Kidney (tissue), 14 donors: ENCODE measurements around the gene ACO2. TPM values are rescaled to one million over a fixed set of nuclear protein-coding genes. Genes with fewer than 3 reads are reported as not detected.

Experiments used
- DNase-seq, 5 donors: peaks; one replicate each; pipeline ENCODE4 v3.0.0-alpha.2; 2013 to 2020
- FAIRE-seq: peaks from 2 replicates; lab custom pipeline; 2012; peaks lifted over from hg19 to GRCh38; lab: Jason Lieb, UNC
- H3K27ac ChIP-seq, 2 donors: one replicate each; pipeline ENCODE4 v1.7.0; 2013; ENCODE audit warnings: low read depth in 2 of 2, low read length in 2 of 2, inconsistent platforms in 1 of 2
- H3K27me3 ChIP-seq: one replicate; pipeline ENCODE4 v1.7.1; 2013; ENCODE audit warnings: low read length, inconsistent platforms; ENCODE audit not compliant: control insufficient read depth, insufficient read depth
- H3K36me3 ChIP-seq, 3 donors: one replicate each; pipeline versions ENCODE4 v1.7.0 to v1.7.1; 2013; ENCODE audit warnings: low read length in 3 of 3, control low read depth in 1 of 3, inconsistent platforms in 1 of 3; ENCODE audit not compliant: insufficient read depth in 3 of 3, control insufficient read depth in 2 of 3
- H3K4me1 ChIP-seq, 3 donors: one replicate each; pipeline versions ENCODE4 v1.7.0 to v1.7.1; 2013; ENCODE audit warnings: low read length in 3 of 3, inconsistent platforms in 1 of 3, low read depth in 1 of 3; ENCODE audit not compliant: control insufficient read depth in 2 of 3, insufficient read depth in 2 of 3
- H3K4me3 ChIP-seq, 3 donors: one replicate each; pipeline versions ENCODE4 v1.7.0 to v1.8.1; 2013; ENCODE audit warnings: low read length in 3 of 3, control low read depth in 1 of 3, inconsistent platforms in 1 of 3
- H3K9ac ChIP-seq, 3 donors: one replicate each; pipeline versions ENCODE4 v1.7.0 to v1.7.1; 2013; ENCODE audit warnings: low read length in 3 of 3, control low read depth in 1 of 3, inconsistent platforms in 1 of 3
- H3K9me3 ChIP-seq, 3 donors: one replicate each; pipeline versions ENCODE4 v1.7.0 to v1.7.1; 2013; ENCODE audit warnings: low read length in 3 of 3, control low read depth in 1 of 3, inconsistent platforms in 1 of 3; ENCODE audit not compliant: control insufficient read depth in 2 of 3, insufficient read depth in 1 of 3
- intact Hi-C: fragments of 100-400 bp; cut with DNase I; formaldehyde crosslinking; loops from one replicate; pipeline ENCODE4 v1.11.1; 2022
- polyA plus RNA-seq: library from polyadenylated mRNA; stranded (reverse); fragments of 350-450 nt; fragmentation: Illumina TruSeq; extraction: RNeasy Lipid Tissue Mini Kit (QIAGEN cat#74804); gene quantifications from one replicate; pipeline ENCODE4 v1.2.3, GENCODE V29; 2014; ENCODE audit warnings: low read depth, low replicate concordance; ENCODE audit not compliant: insufficient read depth
- total RNA-seq: library from RNA; stranded (reverse); fragmentation: NEBNext Ultra II Directional; extraction: Animal tissue kit (Norgen Biotek cat#: 25700); gene quantifications from one replicate; pipeline ENCODE4 v1.2.1, GENCODE V29; 2021
- TF ChIP-seq, protein P1 (sequence below): IDR thresholded peaks from 3 replicates; pipeline ENCODE4 v1.5.1; 2012; ENCODE audit warnings: mild to moderate bottlenecking, moderate library complexity, borderline replicate concordance; ENCODE audit not compliant: insufficient read depth; ENCODE audit errors: extremely low read depth
- donor health status: control.
- donor health status: control.
- donor health status: control.
- donor health status: control.
- donor health status: control.
- donor health status: DM: yes; HTN: yes; CAD: no.
- donor health status: Normal renal cell carcinoma (clear cell type).

Gene ACO2
- total and polyA plus RNA-seq, 2 donors from 2014 or later, result 119 to 262 TPM

DNA sequence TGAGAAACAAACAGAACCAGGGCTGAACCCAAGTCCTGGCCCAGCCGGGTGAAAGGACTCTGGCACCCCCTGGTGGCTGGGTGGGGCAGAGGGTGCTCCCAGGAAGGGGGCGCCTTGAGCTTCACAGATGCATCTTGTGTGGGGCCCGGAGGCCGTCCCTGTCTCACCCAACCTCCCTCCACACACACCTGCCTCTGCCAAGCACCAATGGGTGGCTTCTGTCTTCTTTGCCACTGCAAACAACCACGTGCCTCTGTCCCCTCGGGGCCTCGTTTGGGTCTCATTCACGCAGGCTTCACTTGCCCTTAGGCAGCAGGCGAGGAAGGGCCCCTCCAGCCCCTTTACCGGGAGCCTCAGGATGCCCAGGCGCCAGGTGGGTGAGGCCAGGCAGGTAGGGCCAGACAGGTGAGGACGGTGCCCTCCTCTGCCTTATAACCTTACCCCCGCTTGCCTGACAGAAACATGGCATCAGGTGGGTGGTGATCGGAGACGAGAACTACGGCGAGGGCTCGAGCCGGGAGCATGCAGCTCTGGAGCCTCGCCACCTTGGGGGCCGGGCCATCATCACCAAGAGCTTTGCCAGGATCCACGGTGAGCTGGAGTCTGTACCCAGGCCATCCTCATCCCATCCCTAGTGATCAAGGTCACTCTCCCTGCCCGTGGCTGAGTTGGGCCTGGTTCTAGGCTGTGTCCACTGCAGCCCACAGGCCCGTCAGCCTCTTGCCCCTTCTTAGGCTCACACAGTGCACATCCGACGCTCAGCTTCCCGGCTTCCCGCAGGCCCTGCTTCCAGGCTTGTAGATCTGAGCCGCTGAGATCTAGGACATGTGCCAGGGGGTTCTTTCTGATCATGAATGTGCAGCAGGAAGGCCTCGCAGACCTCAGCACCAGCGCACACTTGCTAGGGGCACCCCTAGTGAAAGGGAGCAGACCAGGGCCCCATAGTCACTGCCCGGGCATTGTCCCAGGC is 58.2 kb downstream of the ACO2 start:
- no peak for FAIRE-seq
- Histone ChIP-seq H3K27me3 (no peaks in the 10 kb centered on the region), H3K27ac (no peak overlapping the region), H3K9ac (no peak overlapping the region), H3K4me3 (no peak overlapping the region), H3K4me1 (peaks cover 0 to 27% (median 17%) of the 10 kb centered on the region in 3 donors), H3K36me3 (peaks cover 0 to 84% (median 35%) of the 10 kb centered on the region in 3 donors), H3K9me3 (no peaks in the 10 kb centered on the region)
- TF ChIP-seq, protein P1, sequence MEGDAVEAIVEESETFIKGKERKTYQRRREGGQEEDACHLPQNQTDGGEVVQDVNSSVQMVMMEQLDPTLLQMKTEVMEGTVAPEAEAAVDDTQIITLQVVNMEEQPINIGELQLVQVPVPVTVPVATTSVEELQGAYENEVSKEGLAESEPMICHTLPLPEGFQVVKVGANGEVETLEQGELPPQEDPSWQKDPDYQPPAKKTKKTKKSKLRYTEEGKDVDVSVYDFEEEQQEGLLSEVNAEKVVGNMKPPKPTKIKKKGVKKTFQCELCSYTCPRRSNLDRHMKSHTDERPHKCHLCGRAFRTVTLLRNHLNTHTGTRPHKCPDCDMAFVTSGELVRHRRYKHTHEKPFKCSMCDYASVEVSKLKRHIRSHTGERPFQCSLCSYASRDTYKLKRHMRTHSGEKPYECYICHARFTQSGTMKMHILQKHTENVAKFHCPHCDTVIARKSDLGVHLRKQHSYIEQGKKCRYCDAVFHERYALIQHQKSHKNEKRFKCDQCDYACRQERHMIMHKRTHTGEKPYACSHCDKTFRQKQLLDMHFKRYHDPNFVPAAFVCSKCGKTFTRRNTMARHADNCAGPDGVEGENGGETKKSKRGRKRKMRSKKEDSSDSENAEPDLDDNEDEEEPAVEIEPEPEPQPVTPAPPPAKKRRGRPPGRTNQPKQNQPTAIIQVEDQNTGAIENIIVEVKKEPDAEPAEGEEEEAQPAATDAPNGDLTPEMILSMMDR, result peak; percentile 47
- no peak for DNase-seq
- intact Hi-C loops, result no loop called here

DNA sequence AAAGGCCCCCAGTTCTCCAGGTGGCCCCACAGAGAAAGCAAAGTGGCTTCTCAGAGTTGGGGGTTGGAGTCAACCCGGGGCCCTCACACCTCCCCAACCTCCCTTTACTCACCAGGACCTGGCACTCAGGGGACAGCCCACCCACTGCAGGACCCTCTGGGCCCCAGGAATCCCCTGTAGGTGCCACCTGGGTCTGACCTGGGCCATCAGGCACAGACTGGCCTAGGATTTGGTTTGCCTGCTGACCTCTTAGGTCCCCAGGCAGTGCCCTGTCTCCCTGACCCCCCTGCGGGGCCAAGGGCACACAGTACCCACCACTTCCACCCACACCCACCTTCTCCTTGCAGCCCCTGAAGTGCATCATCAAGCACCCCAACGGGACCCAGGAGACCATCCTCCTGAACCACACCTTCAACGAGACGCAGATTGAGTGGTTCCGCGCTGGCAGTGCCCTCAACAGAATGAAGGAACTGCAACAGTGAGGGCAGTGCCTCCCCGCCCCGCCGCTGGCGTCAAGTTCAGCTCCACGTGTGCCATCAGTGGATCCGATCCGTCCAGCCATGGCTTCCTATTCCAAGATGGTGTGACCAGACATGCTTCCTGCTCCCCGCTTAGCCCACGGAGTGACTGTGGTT is 59.3 kb downstream of the ACO2 start:
- peaks cover 0 to 30% (median 10%) of the 10 kb centered on the region in 3 donors for H3K4me1 ChIP-seq
- H3K27ac ChIP-seq, result no peak overlapping the region
- intact Hi-C loops, result no loop called here
- TF ChIP-seq, protein P1, result no peak
- no peaks in the 10 kb centered on the region for H3K27me3 ChIP-seq
- H3K36me3 ChIP-seq, result peaks cover 0 to 73% (median 36%) of the 10 kb centered on the region in 3 donors
- FAIRE-seq (no peak), DNase-seq (no peak)
- no peak overlapping the region for H3K9ac ChIP-seq
- H3K4me3 ChIP-seq, result no peak overlapping the region
- H3K9me3 ChIP-seq, result no peaks in the 10 kb centered on the region

DNA sequence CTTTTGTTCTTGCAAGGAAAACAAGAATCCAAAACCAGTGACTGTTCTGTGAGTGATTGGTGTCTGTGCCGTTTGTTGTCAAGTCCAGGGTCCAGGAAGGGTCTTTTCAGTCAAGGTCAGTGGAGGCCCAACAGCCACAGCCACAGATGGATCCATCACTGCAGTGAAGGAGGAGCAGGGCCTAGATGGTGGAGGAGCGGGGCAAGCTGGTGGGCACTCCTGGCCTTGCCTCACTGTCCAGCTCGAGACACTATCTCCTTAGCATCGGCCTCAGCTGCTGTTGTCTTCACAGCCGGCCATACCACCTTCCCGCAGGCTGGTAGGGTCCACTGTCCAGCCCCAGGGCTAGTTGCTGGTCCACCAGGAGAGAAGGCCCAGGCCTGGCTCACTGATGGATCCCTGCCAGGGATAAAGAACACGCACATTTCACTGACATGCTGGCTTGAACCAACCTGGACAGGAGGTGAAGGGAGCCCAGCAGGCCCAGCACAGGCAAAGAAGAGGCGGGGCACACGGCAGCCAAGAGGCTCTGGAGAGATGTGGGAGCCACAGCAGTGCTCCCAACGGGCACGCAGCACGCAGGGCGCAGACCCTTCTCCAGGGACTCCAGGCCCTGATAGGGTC is 60.1 kb downstream of the ACO2 start:
- intact Hi-C loops, result no loop called here
- TF ChIP-seq, protein P1, result no peak
- peaks cover 0 to 68% (median 36%) of the 10 kb centered on the region in 3 donors for H3K36me3 ChIP-seq
- no peaks in the 10 kb centered on the region for H3K27me3 ChIP-seq
- no peak overlapping the region for H3K9ac ChIP-seq
- H3K27ac ChIP-seq, result no peak overlapping the region
- peaks cover 0 to 25% (median 2%) of the 10 kb centered on the region in 3 donors for H3K4me1 ChIP-seq
- DNase-seq (no peak), FAIRE-seq (no peak)
- H3K9me3 ChIP-seq, result no peaks in the 10 kb centered on the region
- no peak overlapping the region for H3K4me3 ChIP-seq
